Loucy (cell line): Measurements from ENCODE around the gene VSTM2L.

Source experiments
- H2AFZ ChIP-seq: fragments of 200-600 bp; sonication (generic); 2 replicates; pipeline ENCODE4 v1.6.0; 2016; ENCODE audit warnings: antibody characterized with exemption, mild to moderate bottlenecking, low read length, moderate library complexity
- H3F3A ChIP-seq: fragments of 200-600 bp; 2 replicates; pipeline ENCODE4 v1.6.0; 2016; ENCODE audit warnings: antibody characterized with exemption, low read depth, mild to moderate bottlenecking
- H3K27me3 ChIP-seq: fragments of 200-600 bp; sonication (generic); 2 replicates; pipeline ENCODE4 v1.6.1; 2014; ENCODE audit warnings: low read length, mild to moderate bottlenecking; ENCODE audit not compliant: insufficient read depth, poor library complexity, severe bottlenecking
- H3K36me3 ChIP-seq: fragments of 200-600 bp; sonication (generic); 2 replicates; pipeline ENCODE4 v1.6.1; 2016; ENCODE audit warnings: low read length; ENCODE audit not compliant: insufficient read depth
- H3K4me1 ChIP-seq: fragments of 200-600 bp; sonication (generic); 2 replicates; pipeline ENCODE4 v1.5.1; 2014; ENCODE audit warnings: low read length, mild to moderate bottlenecking; ENCODE audit not compliant: insufficient read depth, poor library complexity, severe bottlenecking
- H3K4me2 ChIP-seq: fragments of 200-600 bp; sonication (generic); 2 replicates; pipeline ENCODE4 v1.6.0; 2014; ENCODE audit warnings: antibody characterized with exemption, low read length, low read depth, mild to moderate bottlenecking; ENCODE audit not compliant: poor library complexity, severe bottlenecking
- H3K4me3 ChIP-seq: fragments of 200-600 bp; sonication (generic); 2 replicates; pipeline ENCODE4 v1.5.1; 2014; ENCODE audit warnings: low read length, mild to moderate bottlenecking, mixed read lengths; ENCODE audit not compliant: poor library complexity, severe bottlenecking
- H3K79me2 ChIP-seq: fragments of 200-600 bp; sonication (generic); 2 replicates; pipeline ENCODE4 v1.6.1; 2014; ENCODE audit warnings: low read length; ENCODE audit not compliant: insufficient read depth
- H3K9ac ChIP-seq: fragments of 200-600 bp; sonication (generic); 2 replicates; pipeline ENCODE4 v1.6.0; 2014; ENCODE audit warnings: mild to moderate bottlenecking, low read depth, low read length, moderate library complexity; ENCODE audit not compliant: poor library complexity, severe bottlenecking
- H3K9me2 ChIP-seq: fragments of 200-600 bp; sonication (generic); replicated peaks from 2 replicates; pipeline ENCODE4 v1.6.1; 2016; ENCODE audit warnings: low read depth, low read length, mixed read lengths
- H3K9me3 ChIP-seq: fragments of 200-600 bp; sonication (generic); 2 replicates; pipeline ENCODE4 v1.6.1; 2014; ENCODE audit warnings: mild to moderate bottlenecking, antibody characterized with exemption, low read length, low read depth; ENCODE audit not compliant: insufficient read depth
- H4K20me1 ChIP-seq: fragments of 200-600 bp; sonication (generic); 2 replicates; pipeline ENCODE4 v1.6.0; 2014; ENCODE audit warnings: antibody characterized with exemption, low read length, mild to moderate bottlenecking; ENCODE audit not compliant: insufficient read depth, poor library complexity, severe bottlenecking
- CTCF ChIP-seq: fragments of 200-600 bp; sonication (generic); conservative IDR thresholded peaks from 2 replicates; pipeline ENCODE4 v1.5.1; 2014; ENCODE audit warnings: mild to moderate bottlenecking, antibody characterized with exemption, low read length
- EZH2phosphoT487 ChIP-seq: fragments of 200-600 bp; IDR thresholded peaks from 2 replicates; pipeline ENCODE4 v1.6.1; 2018; ENCODE audit warnings: antibody characterized with exemption, mild to moderate bottlenecking, moderate library complexity, borderline replicate concordance

The VSTM2L gene

GRCh38 chr20:37911261-37911660, 8.3 kb downstream of the VSTM2L start:
- Histone ChIP-seq H3K4me3 (no peak overlapping the region), H3K9me2 (no peaks in the 10 kb centered on the region), H2AFZ (no peak overlapping the region), H3K27me3 (no peaks in the 10 kb centered on the region), H3F3A (no peaks in the 10 kb centered on the region), H3K79me2 (no peaks in the 10 kb centered on the region), H4K20me1 (no peaks in the 10 kb centered on the region), H3K9ac (no peak overlapping the region), H3K36me3 (no peaks in the 10 kb centered on the region), H3K9me3 (no peaks in the 10 kb centered on the region), H3K4me1 (no peaks in the 10 kb centered on the region), H3K4me2 (no peak overlapping the region)
- TF ChIP-seq CTCF = no peak
- TF ChIP-seq EZH2phosphoT487 = no peak

DNA sequence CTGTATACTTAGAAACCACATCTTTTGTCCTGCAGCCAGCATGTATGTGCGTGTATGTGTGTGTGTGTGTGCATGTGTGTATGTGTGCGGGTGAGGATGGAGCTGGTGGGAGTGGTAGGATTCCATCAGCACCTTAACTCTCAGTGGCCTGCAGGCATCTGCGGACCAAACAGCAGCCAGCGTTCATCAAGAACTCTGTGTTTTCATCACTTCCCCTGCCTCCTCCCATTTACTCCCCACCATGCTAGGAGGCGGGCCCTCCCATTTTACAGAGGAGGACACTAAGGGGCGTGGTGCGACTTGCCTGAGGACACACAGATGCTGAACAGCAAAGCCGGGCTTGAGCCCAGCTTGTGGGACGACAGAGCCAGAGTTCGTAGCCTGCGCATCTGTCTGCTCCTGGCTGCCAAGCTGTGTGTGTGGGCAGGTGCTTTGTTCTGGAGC, 8.9 kb downstream of the VSTM2L start:
- Histone ChIP-seq H3K9me3 (no peaks in the 10 kb centered on the region), H3K4me3 (no peak overlapping the region), H3K9me2 (no peaks in the 10 kb centered on the region), H3K36me3 (no peaks in the 10 kb centered on the region), H3K27me3 (no peaks in the 10 kb centered on the region), H3K4me2 (no peak overlapping the region), H3K9ac (no peak overlapping the region), H3K4me1 (no peaks in the 10 kb centered on the region), H3K79me2 (no peaks in the 10 kb centered on the region), H2AFZ (peak overlapping the region; percentile 12; the same call in 1 of the 2 replicates), H4K20me1 (no peaks in the 10 kb centered on the region), H3F3A (no peaks in the 10 kb centered on the region)
- TF ChIP-seq EZH2phosphoT487 (no peak), CTCF (no peak)

DNA sequence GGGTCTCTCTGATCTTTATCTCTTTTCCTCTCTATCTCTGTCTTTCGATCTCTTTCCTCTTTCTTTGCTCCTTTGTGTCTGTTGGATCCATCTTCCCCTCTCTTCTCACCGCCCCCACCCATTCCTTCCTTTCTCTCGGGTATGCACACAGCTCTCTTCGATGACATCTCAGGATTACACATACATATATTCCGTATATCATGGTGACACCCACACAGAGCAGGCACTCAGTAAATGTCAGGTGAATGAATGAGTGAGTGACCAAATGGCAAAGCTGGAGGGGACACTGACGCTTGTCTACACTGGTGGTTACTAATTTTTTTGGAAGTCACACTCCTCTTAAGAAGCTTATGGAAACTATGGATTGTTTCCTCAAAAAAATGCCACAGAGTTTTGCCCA, 9.9 kb downstream of the VSTM2L start:
- Histone ChIP-seq H3K4me3 (no peak overlapping the region), H3K27me3 (no peaks in the 10 kb centered on the region), H3K4me2 (no peak overlapping the region), H4K20me1 (no peaks in the 10 kb centered on the region), H3K79me2 (no peaks in the 10 kb centered on the region), H3K36me3 (no peaks in the 10 kb centered on the region), H3K9me3 (no peaks in the 10 kb centered on the region), H3K9ac (no peak overlapping the region), H3K9me2 (no peaks in the 10 kb centered on the region), H2AFZ (no peak overlapping the region), H3K4me1 (no peaks in the 10 kb centered on the region), H3F3A (no peaks in the 10 kb centered on the region)
- TF ChIP-seq CTCF = no peak
- no peak for TF ChIP-seq EZH2phosphoT487
